ENCODE data around the gene ARPC2. TPM values are rescaled to one million over a fixed set of nuclear protein-coding genes. Genes with fewer than 3 reads are reported as not detected.

The ARPC2 gene
- total RNA-seq, 4 donors from 2014 or later: 65.5 to 343 (median 275) TPM

DNA sequence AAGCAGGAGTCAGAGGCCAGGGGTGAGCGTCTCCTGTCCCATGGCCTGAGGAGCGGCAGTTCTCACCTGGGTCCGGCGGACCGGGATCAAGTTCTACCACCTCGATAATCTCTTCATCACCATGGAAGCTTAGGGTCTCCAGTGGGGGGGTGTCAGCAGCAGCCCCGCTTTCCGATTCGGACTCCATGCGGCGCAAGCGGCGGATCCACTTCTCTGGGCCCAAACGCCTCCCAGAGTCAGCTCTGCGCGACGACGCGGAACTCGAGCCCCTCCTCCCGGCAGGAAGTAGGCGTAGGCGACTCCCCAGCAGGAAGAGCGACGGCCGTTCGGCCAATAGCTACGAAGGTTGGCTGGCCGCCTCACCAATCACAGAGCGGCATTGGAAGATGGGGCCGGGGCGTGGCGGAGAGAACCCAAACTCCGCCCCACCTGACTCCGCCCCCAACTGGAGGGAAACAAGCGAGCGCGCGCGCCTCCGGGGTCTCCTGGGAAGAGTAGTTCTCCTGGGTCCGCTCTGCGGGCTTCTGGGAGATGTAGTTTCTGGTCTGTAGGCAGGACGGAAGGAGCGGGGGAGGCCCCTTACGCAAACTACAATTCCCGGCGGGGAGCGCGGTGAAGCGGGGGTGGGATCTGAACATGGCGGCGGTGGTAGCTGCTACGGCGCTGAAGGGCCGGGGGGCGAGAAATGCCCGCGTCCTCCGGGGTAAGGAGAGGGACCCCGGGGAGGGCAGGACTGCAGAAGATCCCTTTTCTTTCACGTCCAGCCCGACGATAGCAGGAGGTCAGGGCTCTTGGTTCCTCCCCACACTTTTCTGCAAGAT is 53.1 kb downstream of the ARPC2 start, which contains the start of the genes AAMP and PNKD:
Gene AAMP, minus strand, starts transcription at position 238 of the 821 bp plus-strand sequence. Its CDS starts 51 bp downstream, at position 187.
Gene PNKD, plus strand, starts transcription at position 620 of the 821 bp plus-strand sequence. Its CDS starts 17 bp downstream, at position 637.
- peaks cover 29 to 65% (median 50%) of the 10 kb centered on the region in 4 donors for H3K4me1 ChIP-seq
- no peaks in the 10 kb centered on the region for H3K9me3 ChIP-seq
- WGBS, 2 donors (ENCODE audit: low coverage in 1 of 2): 0 to 1% methylated on average over 2 to 53 of the region's 64 CpGs
- peak; percentile 100 for DNase-seq
- in situ Hi-C loops (cut with MboI; ENCODE audit: low pct_ligation_motif_present in 1 of 4, low pct_unique_long_range_greater_than_20kb in 1 of 4, low sequenced_read_pairs in 3 of 4): no loop called here
- peak within 1 kb of the TSS; percentile 67 to 98 (median 84) for H3K4me3 ChIP-seq
- TF ChIP-seq POLR2AphosphoS5 (IDR thresholded peaks at IDR 0.05) (peak; percentile 80 to 93 (median 91)), EP300 (IDR thresholded peaks at IDR 0.05; ENCODE audit: low read depth) (no peak), POLR2A (IDR thresholded peaks at IDR 0.05) (peak; percentile 84)
- TF ChIP-seq, protein P1, sequence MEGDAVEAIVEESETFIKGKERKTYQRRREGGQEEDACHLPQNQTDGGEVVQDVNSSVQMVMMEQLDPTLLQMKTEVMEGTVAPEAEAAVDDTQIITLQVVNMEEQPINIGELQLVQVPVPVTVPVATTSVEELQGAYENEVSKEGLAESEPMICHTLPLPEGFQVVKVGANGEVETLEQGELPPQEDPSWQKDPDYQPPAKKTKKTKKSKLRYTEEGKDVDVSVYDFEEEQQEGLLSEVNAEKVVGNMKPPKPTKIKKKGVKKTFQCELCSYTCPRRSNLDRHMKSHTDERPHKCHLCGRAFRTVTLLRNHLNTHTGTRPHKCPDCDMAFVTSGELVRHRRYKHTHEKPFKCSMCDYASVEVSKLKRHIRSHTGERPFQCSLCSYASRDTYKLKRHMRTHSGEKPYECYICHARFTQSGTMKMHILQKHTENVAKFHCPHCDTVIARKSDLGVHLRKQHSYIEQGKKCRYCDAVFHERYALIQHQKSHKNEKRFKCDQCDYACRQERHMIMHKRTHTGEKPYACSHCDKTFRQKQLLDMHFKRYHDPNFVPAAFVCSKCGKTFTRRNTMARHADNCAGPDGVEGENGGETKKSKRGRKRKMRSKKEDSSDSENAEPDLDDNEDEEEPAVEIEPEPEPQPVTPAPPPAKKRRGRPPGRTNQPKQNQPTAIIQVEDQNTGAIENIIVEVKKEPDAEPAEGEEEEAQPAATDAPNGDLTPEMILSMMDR (IDR thresholded peaks at IDR 0.05): peak in 1 of 5 experiments; percentile 18
- no peaks in the 10 kb centered on the region for H3K27me3 ChIP-seq
- intact Hi-C loops (cut with DNase I; ENCODE audit: low total_unique reads): no loop called here
- H3K36me3 ChIP-seq: peaks cover 0 to 23% (median 11%) of the 10 kb centered on the region in 4 donors
- H3K27ac ChIP-seq: peak within 1 kb of the TSS; percentile 87 to 94 (median 88)

DNA sequence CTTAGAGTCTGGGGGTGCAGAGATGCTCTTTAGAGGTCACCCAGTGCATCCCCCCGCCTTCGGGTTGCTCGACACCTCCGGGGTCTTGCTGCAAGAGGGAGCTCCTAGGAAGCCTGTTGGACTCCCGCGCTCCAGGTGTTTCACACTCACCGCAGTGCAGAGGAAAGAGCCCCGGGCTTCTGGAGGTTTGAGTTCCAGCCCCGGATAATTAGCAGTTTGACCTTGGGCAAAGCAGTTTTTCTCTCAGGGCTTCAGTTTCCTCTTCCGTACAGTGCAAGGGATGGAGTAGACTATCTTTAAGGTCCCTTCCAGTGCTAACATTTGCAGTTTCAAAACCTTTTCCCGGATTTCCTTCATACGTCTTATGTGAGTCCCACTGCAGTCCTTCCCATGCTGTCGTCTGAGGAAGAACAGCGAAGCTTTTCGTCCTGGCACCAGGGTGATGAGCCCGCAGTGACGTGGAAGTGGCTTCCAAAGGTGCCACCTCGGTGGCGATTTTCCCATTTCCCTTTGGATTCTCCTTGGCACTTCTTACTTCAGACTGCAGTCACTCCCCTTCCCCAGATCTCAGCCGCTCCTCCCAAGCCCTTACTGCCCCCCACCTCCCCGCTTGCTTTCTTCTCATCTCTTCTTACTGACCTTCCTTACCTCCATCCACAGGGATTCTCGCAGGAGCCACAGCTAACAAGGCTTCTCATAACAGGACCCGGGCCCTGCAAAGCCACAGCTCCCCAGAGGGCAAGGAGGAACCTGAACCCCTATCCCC is 53.9 kb downstream of the ARPC2 start:
- Histone ChIP-seq H3K9me3 (no peaks in the 10 kb centered on the region), H3K4me3 (peak overlapping the region; percentile 63 to 98 (median 84)), H3K4me1 (peaks cover 26 to 59% (median 44%) of the 10 kb centered on the region in 4 donors), H3K36me3 (peaks cover 0 to 28% (median 13%) of the 10 kb centered on the region in 4 donors), H3K27me3 (no peaks in the 10 kb centered on the region), H3K27ac (peak overlapping the region; percentile 85 to 89 (median 88))
- in situ Hi-C loops (cut with MboI; ENCODE audit: low pct_ligation_motif_present in 1 of 4, low pct_unique_long_range_greater_than_20kb in 1 of 4, low sequenced_read_pairs in 3 of 4) (no loop called here), intact Hi-C loops (cut with DNase I; ENCODE audit: low total_unique reads) (loop anchor here (1.0 kb wide), 1 partner anchor 125 kb away; no protein-coding TSS in a partner anchor)
- 4% methylated on average over 14 to 23 of the region's 23 CpGs for WGBS, 2 donors (ENCODE audit: low coverage in 1 of 2)
- TF ChIP-seq POLR2A (IDR thresholded peaks at IDR 0.05) (peak; percentile 6), POLR2AphosphoS5 (IDR thresholded peaks at IDR 0.05) (peak in 2 of 3 donors; percentile 21 to 38), EP300 (IDR thresholded peaks at IDR 0.05; ENCODE audit: low read depth) (no peak)
- TF ChIP-seq, protein P1 (IDR thresholded peaks at IDR 0.05): no peak
- peak; percentile 43 for DNase-seq

DNA sequence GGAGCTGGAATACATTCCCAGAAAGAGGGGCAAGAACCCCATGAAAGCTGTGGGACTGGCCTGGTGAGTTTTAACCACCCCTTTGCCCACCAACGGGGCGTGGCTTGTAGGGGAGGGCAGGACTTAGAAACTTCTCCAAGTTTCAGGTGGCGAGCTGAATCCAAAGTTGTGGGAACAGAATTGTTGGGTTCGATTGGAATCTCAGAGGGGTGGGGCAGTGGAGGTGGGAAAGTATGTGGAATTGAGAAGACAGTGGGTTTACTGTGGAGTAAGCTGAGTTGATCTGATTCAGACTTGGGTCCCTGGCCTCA is 54.5 kb downstream of the ARPC2 start:
- peak overlapping the region in 3 of 4 donors; percentile 63 to 98 (median 82) for H3K4me3 ChIP-seq
- H3K4me1 ChIP-seq: peaks cover 26 to 59% (median 44%) of the 10 kb centered on the region in 4 donors
- no peaks in the 10 kb centered on the region for H3K27me3 ChIP-seq
- peak overlapping the region; percentile 85 to 89 (median 88) for H3K27ac ChIP-seq
- in situ Hi-C loops (cut with MboI; ENCODE audit: low pct_ligation_motif_present in 1 of 4, low pct_unique_long_range_greater_than_20kb in 1 of 4, low sequenced_read_pairs in 3 of 4) (no loop called here), intact Hi-C loops (cut with DNase I; ENCODE audit: low total_unique reads) (loop anchor here (1.0 kb wide), 1 partner anchor 125 kb away; no protein-coding TSS in a partner anchor)
- peak; percentile 62 for DNase-seq
- 22 to 52% methylated on average over 3 to 4 of the region's 4 CpGs for WGBS, 2 donors (ENCODE audit: low coverage in 1 of 2)
- no peaks in the 10 kb centered on the region for H3K9me3 ChIP-seq
- TF ChIP-seq POLR2AphosphoS5 (IDR thresholded peaks at IDR 0.05): no peak
- TF ChIP-seq, protein P1 (IDR thresholded peaks at IDR 0.05): no peak
- TF ChIP-seq POLR2A (IDR thresholded peaks at IDR 0.05): no peak
- no peak for TF ChIP-seq EP300 (IDR thresholded peaks at IDR 0.05; ENCODE audit: low read depth)
- H3K36me3 ChIP-seq: peaks cover 0 to 26% (median 13%) of the 10 kb centered on the region in 4 donors

Measured in transverse colon (tissue), 4 donors.